ENCODE data around the gene TOP3B. TPM values are rescaled to one million over a fixed set of nuclear protein-coding genes. Genes with fewer than 3 reads are reported as not detected.
A peak's percentile ranks its signal among the peaks of the same experiment; 100 is the strongest.

TOP3B gene
- total and polyA plus RNA-seq, 9 of the 15 experiments (the other 6 are each of a cell fraction or from before 2014, with no cell fraction given), result 3.0 to 188 (median 112) TPM

- TF ChIP-seq, protein P1, sequence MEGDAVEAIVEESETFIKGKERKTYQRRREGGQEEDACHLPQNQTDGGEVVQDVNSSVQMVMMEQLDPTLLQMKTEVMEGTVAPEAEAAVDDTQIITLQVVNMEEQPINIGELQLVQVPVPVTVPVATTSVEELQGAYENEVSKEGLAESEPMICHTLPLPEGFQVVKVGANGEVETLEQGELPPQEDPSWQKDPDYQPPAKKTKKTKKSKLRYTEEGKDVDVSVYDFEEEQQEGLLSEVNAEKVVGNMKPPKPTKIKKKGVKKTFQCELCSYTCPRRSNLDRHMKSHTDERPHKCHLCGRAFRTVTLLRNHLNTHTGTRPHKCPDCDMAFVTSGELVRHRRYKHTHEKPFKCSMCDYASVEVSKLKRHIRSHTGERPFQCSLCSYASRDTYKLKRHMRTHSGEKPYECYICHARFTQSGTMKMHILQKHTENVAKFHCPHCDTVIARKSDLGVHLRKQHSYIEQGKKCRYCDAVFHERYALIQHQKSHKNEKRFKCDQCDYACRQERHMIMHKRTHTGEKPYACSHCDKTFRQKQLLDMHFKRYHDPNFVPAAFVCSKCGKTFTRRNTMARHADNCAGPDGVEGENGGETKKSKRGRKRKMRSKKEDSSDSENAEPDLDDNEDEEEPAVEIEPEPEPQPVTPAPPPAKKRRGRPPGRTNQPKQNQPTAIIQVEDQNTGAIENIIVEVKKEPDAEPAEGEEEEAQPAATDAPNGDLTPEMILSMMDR (IDR thresholded peaks at IDR 0.05 in 2 of 3, conservative IDR thresholded peaks at IDR 0.05 in 1 of 3; ENCODE audit: insufficient read depth in 2 of 3, low read depth in 1 of 3, low read length in 3 of 3), result peak; percentile 97 to 100 (median 99)
- peak; percentile 80; the same call in 1 of the 2 replicates for TF ChIP-seq HIVEP1 (CRISPR knock-in tag; IDR thresholded peaks at IDR 0.05)
- TF ChIP-seq ZBTB7A (IDR thresholded peaks at IDR 0.05; ENCODE audit: borderline replicate concordance, control insufficient read depth, low read depth, low read length), result peak; percentile 90
- TF ChIP-seq, protein P2, sequence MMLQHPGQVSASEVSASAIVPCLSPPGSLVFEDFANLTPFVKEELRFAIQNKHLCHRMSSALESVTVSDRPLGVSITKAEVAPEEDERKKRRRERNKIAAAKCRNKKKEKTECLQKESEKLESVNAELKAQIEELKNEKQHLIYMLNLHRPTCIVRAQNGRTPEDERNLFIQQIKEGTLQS (IDR thresholded peaks at IDR 0.05), result no peak
- TF ChIP-seq, protein P2 (CRISPR knock-in tag; conservative IDR thresholded peaks at IDR 0.05), result peak; percentile 57; the same call in 1 of the 2 replicates
- TF ChIP-seq STAT5A (IDR thresholded peaks at IDR 0.05; ENCODE audit: borderline replicate concordance, low read length), result no peak
- no peak for TF ChIP-seq SRSF9 (IDR thresholded peaks at IDR 0.05; ENCODE audit: borderline replicate concordance, low read depth, low read length)
- peak; percentile 56; the same call in 1 of the 2 replicates for TF ChIP-seq ATF4 (CRISPR knock-in tag; IDR thresholded peaks at IDR 0.05)
- no peak for TF ChIP-seq ZNF121 (CRISPR knock-in tag; conservative IDR thresholded peaks at IDR 0.05)
- peak; percentile 22; the same call in 1 of the 2 replicates for TF ChIP-seq TCFL5 (CRISPR knock-in tag; conservative IDR thresholded peaks at IDR 0.05)
- TF ChIP-seq ZNF232 (CRISPR knock-in tag; IDR thresholded peaks at IDR 0.05), result no peak
- TF ChIP-seq TEAD1 (CRISPR knock-in tag; IDR thresholded peaks at IDR 0.05), result peak in 1 of 2 experiments; percentile 54; a peak in 1 of 4 replicates
- no peak for TF ChIP-seq EP400 (IDR thresholded peaks at IDR 0.05)
- TF ChIP-seq RAD21 (CRISPR knock-in tag; conservative IDR thresholded peaks at IDR 0.05 in 1 of 2, IDR thresholded peaks at IDR 0.05 in 1 of 2), result peak in 1 of 2 experiments; percentile 88; a peak in 2 of 4 replicates
- peak; percentile 74 for TF ChIP-seq SNRNP70 (optimal IDR thresholded peaks at IDR 0.05; ENCODE audit: low read depth, low read length)
- TF ChIP-seq ETV6 (IDR thresholded peaks at IDR 0.05; ENCODE audit: borderline replicate concordance in 1 of 2, low read depth in 2 of 2, low read length in 1 of 2), result peak in 1 of 2 experiments; percentile 26; a peak in 1 of 4 replicates
- no peak for TF ChIP-seq ETV6 (CRISPR knock-in tag; IDR thresholded peaks at IDR 0.05; ENCODE audit: borderline replicate concordance)
- peak; percentile 57 for TF ChIP-seq ZBTB17 (CRISPR knock-in tag; IDR thresholded peaks at IDR 0.05)
- peak; percentile 57 for TF ChIP-seq HCFC1 (IDR thresholded peaks at IDR 0.05; ENCODE audit: low read depth, low read length)
- peak; percentile 50; the same call in 1 of the 2 replicates for TF ChIP-seq ZNF76 (CRISPR knock-in tag; IDR thresholded peaks at IDR 0.05; ENCODE audit: borderline replicate concordance)
- TF ChIP-seq SMAD2 (IDR thresholded peaks at IDR 0.05; ENCODE audit: low read depth, low read length), result peak; percentile 57; the same call in 1 of the 2 replicates
- peak; percentile 64; the same call in 1 of the 2 replicates for TF ChIP-seq THAP12 (CRISPR knock-in tag; IDR thresholded peaks at IDR 0.05)
These were observed 10.3 kb downstream of the TOP3B start (continued) for GRCh38 chr22:21972293-21972779.
